Stimulated activated CD4-positive, alpha-beta T cell treated with anti-CD3 and anti-CD28 coated beads, Interleukin-12 subunit alpha, Interleukin-12 subunit beta, amount 100 ng/mL, for 4 hours (primary cell): ENCODE measurements around the gene CTNNA2.
"Not testable (repeated sequence)": the region's sequence is repeated elsewhere in the genome, so short reads cannot be mapped to it uniquely, and the experiment has no call there.

Experiments used
- DNase-seq: peaks from one replicate; pipeline ENCODE4 v3.0.0-alpha.2; 2020

CTNNA2 gene

GRCh38 chr2:79996709-79997108 lies 483.9 kb downstream of the CTNNA2 start:
- no peak for DNase-seq

- no peak for DNase-seq
Measured at GRCh38 chr2:80001701-80002101, 488.9 kb downstream of the CTNNA2 start.

GRCh38 chr2:80002112-80002511 lies 489.3 kb downstream of the CTNNA2 start:
- DNase-seq: no peak

GRCh38 chr2:80002568-80003157 lies 489.8 kb downstream of the CTNNA2 start:
- DNase-seq: no peak

- no peak for DNase-seq
Measured at GRCh38 chr2:80007777-80008503, 495.1 kb downstream of the CTNNA2 start.

GRCh38 chr2:80008596-80008995 lies 495.7 kb downstream of the CTNNA2 start:
- no peak for DNase-seq

GRCh38 chr2:80009211-80009610 lies 496.4 kb downstream of the CTNNA2 start:
- no peak for DNase-seq

- no peak for DNase-seq
Measured at GRCh38 chr2:80012061-80012460, 499.2 kb downstream of the CTNNA2 start.

- no peak for DNase-seq
Measured at GRCh38 chr2:80014637-80015036, 501.8 kb downstream of the CTNNA2 start.

- DNase-seq: no peak
Measured at GRCh38 chr2:80016171-80016570, 503.3 kb downstream of the CTNNA2 start.

- DNase-seq: no peak
Measured at GRCh38 chr2:80019571-80020460, 507.0 kb downstream of the CTNNA2 start.

- DNase-seq: no peak
Measured at GRCh38 chr2:80022018-80022417, 509.2 kb downstream of the CTNNA2 start.

- DNase-seq: no peak
Measured at GRCh38 chr2:80026040-80026729, 513.3 kb downstream of the CTNNA2 start.

GRCh38 chr2:80028051-80028450 lies 515.2 kb downstream of the CTNNA2 start:
- no peak for DNase-seq

GRCh38 chr2:80028584-80028983 lies 515.7 kb downstream of the CTNNA2 start:
- DNase-seq: no peak

GRCh38 chr2:80030135-80030534 lies 517.3 kb downstream of the CTNNA2 start:
- no peak for DNase-seq

- DNase-seq: not testable (repeated sequence)
Measured at GRCh38 chr2:80032684-80033083, 519.8 kb downstream of the CTNNA2 start.

GRCh38 chr2:80035749-80036285 lies 523.0 kb downstream of the CTNNA2 start:
- no peak for DNase-seq

- DNase-seq: no peak
Measured at GRCh38 chr2:80037310-80037709, 524.5 kb downstream of the CTNNA2 start.

GRCh38 chr2:80040226-80040625 lies 527.4 kb downstream of the CTNNA2 start:
- DNase-seq: no peak

- DNase-seq: no peak
Measured at GRCh38 chr2:80042635-80043034, 529.8 kb downstream of the CTNNA2 start.

- no peak for DNase-seq
Measured at GRCh38 chr2:80048296-80048695, 535.4 kb downstream of the CTNNA2 start.

- no peak for DNase-seq
Measured at GRCh38 chr2:80050246-80050645, 537.4 kb downstream of the CTNNA2 start.
